GM19438 (cell line): Measurements from ENCODE around the gene EOLA2.
A peak's percentile ranks its signal among the peaks of the same experiment; 100 is the strongest.
"Not testable (repeated sequence)": the region's sequence is repeated elsewhere in the genome, so short reads cannot be mapped to it uniquely, and the experiment has no call there.

Source experiments
- ATAC-seq: cut with Tn5 transposase; IDR thresholded peaks from one replicate; pipeline ENCODE4 v1.9.1; 2021; ENCODE audit warnings: low read depth; ENCODE audit not compliant: unreplicated experiment

Gene EOLA2

DNA sequence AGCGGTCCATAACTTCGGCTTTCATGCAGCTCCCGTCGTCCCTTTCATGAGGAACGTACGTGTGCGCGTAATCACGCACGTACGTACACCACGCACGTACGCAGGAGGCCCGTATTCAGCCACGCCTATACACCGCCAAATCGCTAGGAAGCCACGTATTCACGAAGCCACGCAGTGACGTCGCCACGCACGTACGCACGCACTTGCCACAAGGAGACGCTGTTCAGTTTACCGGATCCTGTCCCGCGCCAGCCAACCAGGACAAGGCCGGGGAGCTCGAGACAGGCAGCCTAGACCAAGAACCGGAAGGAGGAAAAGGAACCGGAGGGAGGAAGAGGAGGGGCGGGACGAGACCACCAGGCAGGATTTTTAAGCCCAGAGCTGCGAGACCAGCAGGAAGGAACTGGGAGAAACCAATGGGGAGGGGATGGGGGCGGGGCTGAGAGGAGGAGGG lies at the start of gene EOLA2:
Gene EOLA2 (minus strand): TSS at position 65 of the 454 bp plus-strand sequence. CDS start 4,617 bp downstream, outside the sequence.
- peak; percentile 58 for ATAC-seq

DNA sequence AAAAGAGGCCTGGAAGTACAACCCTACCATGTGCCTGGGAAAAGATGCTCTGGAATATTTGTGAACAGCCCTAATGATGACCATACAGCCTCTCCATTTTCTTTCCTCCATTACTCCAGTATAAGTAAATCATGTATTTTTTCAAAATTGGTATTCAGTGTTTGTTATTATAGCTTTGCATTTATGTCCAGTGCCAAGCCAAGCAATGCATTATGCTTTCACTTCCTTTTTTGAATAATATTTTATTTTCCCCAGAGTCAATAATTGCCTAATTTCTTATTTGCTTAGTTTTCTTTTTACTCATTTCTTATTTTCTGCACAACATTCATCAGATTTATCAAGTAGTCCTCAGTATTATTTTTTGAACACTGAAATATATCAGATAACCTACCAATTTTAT lies 49.3 kb upstream of the EOLA2 start:
- no peak for ATAC-seq

DNA sequence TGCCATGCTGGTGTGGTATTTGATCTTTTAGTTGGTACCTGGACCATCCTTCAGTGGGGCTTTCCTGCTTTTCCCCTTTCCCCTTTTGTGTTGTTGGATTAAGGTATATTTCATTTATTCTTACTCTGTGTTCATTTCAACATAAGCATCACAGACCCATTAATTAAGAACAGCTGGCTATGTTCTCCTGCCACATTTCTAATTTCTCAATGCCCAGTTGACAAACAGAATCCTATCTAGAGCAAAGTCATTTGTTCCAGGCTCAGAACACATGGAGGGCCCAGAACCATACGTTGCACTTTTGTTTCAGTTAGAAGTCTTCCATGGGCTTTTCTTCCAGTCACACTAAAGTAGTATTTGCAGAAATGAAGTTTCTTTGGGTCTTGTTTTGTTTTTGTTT lies 46.1 kb upstream of the EOLA2 start:
- ATAC-seq: no peak

DNA sequence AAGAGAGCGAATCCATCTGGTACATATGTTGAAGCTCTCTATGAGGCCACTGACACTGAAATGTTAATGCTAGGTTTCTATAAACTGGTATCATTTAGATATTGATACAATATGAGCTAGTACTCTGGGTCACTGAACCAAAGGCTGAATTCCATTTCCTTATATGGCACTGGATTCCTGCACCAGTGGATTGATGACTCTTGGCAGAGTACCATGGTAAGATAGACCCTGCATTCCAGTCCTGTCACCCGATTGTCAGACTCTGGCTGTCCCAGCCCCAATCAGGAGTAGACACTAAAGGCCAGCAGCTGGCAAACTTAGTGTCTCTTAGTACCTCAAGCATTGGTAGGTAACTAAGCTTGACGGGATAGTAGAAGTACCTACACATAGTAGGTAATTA lies 44.0 kb upstream of the EOLA2 start:
- ATAC-seq: no peak

DNA sequence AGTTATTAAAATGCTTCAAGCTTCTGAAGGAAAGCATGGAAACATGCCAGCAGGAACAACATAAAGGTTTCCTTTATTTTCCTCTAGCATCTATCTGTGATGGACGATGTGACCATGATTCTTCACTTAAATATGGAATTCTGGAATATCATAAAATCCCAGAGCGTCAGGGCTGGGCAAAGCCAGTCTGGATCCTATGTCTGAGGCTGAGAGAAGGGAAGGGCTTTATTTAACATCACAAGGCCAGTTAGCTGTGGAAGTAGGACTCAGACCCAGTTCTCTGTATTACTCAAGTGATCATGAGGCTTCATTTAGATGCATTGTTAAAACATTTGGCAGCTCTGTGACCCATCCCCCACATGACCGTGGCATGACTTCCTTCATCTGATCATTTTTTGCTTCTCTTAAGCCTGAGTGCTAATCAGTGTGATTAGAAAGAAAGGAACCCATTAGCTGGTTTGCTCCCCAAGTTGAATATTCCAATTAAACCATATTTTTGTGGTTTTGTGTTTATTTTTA lies 40.9 kb upstream of the EOLA2 start:
- no peak for ATAC-seq

DNA sequence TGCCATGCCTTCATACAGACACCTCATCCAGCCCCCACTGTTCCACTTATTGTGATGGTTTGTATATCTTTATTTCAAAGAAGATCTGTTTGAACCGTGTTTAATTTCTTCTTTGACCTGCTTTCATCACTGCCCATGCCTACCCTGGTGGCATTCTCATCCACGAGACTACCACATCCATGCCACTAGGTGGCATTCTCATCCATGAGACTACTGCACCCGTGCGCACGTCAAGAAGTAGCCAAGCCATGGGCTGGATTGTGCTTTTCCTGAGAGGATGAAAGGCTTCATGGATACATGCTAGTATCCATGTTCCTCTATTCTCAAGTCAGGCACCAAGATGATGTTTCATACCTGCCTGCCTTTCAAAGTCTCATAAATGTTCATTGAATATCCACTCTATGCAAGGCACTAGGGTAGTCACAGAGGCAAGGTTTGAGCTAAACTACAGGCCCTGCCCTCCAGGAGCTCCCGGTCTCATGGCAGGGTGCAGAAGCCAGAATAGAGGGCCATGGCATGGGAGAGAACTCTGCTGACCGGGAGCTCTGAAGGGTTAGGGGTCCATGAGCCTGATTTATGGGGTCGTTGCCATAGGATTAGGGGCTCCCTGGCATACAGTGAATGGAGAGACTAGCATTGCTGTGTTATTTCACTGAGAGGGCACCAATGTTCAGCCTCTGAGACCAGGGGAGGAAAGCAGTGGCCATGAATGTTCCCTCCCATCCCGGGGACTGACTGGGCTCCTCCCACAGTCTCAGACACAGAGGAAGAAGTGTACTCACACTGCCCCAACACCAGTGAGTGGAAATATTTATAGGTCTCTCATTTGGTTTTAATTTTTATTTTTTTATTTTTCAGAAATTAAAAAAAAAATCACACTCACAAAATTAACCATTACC lies 24.8 kb upstream of the EOLA2 start:
- ATAC-seq: peak; percentile 90

DNA sequence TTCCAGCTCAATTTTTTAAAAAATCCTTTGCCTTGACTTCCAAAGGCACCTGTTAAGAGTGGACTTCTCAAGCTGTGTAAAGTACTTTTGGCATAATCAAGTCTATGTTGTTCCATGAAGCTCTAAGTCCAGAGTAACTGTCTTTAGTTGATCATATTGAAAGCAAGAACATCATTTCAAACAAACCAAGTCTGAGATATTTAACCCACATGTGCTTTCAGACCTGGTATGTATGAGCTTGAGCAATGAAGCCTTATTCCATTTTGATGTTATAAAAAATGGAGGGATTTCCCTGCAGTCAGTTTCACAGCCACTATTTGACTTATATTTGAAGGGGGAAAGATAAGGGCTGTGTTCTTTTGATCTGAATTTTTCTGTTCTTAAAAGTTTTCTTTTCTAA lies 23.7 kb upstream of the EOLA2 start:
- ATAC-seq: no peak

DNA sequence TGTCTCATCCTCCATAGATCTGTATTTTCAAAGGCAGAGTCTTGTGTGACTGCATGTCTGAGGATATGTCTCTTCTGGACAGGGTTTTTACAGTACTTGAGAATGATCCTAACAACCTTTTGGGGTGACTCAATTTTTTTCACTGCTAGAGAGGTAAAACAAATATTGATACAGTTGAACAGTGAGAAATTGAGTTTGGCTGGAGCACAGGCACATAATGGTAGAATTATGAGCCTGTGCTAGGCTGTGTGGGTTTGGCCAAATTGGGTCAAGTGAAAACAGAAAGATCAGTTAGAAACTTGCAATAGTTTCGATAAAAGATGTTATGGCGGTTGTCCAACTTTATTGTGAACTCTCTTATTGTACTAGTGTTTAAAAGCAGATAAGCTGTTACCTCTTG lies 23.3 kb upstream of the EOLA2 start:
- no peak for ATAC-seq

DNA sequence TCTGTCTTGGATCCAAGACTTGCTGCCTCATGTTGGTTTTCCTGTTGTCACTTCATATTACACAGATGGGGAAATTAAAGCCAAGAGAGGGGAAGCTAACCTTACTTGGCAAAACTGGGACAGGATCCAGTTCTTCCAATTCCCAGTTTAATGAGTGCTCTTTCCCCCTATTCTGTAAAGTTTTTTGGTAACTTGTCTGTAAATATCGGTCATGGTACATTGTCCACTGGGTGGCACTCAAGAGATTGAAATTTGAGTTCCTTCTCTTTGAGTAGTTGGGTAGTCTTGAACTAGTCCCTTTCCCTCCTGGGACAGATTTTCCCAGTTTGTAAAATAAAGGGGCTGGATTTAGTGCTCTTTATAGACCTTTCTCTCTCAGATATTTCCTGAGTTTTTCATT lies 12.4 kb upstream of the EOLA2 start:
- no peak for ATAC-seq

DNA sequence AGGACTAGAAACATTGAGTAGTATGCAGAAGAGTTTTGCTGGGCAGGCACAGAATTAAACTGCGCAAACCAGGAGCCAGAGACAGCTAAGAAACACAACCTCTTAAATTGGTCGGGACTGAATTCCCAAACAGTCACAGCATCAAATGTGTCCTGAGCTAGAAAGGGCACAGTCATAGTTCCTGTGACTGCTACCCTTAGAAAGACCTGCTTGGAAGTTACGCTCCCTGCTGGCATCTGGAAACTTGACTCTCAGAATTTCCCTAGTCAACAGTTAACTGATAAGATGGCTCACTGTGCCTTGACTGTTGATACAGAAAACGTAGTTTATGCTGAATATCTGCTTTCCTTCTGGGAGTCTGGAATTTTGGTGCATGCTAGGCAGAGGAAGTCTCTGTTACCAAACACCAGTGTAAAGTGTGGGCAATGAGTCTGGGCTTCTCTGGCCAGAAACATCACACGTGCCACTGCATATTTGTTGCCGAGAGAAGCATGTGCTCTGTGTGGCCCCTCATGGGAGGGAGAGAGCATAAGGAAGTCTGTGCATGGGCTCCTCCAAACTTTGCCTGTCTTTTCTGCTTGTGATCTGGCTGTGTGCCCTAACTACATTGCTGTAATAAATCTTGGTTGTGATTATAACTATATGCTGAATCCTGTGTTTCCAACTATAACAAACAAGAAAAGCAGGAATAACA lies 11.6 kb upstream of the EOLA2 start:
- no peak for ATAC-seq

DNA sequence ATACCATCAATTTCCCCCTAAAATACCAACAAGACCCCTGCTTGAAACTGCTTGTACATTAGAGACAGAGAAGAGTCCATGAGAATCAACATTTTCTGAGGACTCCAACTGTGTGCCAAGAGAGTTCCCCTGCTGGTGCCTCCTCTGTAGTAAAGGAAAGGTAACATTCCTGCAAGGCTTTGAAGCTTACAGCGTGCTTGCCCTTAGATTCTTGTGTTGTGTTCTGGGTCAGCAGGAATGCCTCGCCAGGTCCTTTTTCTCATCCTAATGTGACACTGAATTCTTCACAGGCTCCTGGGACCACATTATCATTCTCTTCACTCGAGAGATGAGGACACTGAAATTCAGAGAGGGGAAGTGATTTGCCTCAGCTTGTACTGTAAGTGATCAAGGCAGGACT lies 9.7 kb upstream of the EOLA2 start:
- ATAC-seq: no peak

DNA sequence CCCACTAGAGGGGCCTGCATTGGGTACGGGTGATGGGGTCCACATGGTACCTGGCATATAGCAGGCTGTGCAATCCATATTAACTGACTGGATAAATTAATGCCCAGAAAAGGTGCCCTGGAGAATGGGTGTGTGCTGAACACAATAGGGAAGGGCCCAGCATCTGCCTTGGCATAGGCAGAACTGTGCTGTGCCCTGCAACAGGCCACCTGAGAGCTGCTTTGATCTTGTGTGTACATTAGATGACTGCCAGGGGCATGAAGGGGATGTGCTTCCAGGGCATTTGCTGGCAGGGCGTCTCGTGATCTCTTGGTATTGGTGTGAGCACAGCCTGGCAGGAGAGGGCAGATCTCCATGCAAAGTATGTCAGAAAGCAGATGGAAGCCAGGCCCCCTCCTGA lies 8.6 kb upstream of the EOLA2 start:
- ATAC-seq: not testable (repeated sequence)

DNA sequence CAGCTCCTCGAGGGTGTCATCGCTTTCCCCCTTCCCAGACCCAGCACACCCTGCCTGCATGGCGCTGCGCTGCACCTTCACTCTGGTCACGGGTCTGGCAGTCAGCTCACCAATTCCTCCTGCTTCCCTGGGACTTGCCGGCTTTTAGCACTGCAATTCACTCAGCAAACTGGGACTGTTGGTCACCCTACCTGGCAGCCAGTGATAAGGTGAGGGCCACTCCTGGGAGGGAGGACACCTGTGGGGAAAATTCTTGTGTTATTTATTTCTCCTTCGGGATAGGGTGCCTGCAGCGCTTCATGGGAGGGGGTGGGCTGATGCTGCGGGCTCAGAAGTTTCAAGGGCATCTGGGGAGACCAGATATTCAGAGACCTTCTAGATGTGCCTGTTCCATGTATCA lies 7.5 kb upstream of the EOLA2 start:
- not testable (repeated sequence) for ATAC-seq

DNA sequence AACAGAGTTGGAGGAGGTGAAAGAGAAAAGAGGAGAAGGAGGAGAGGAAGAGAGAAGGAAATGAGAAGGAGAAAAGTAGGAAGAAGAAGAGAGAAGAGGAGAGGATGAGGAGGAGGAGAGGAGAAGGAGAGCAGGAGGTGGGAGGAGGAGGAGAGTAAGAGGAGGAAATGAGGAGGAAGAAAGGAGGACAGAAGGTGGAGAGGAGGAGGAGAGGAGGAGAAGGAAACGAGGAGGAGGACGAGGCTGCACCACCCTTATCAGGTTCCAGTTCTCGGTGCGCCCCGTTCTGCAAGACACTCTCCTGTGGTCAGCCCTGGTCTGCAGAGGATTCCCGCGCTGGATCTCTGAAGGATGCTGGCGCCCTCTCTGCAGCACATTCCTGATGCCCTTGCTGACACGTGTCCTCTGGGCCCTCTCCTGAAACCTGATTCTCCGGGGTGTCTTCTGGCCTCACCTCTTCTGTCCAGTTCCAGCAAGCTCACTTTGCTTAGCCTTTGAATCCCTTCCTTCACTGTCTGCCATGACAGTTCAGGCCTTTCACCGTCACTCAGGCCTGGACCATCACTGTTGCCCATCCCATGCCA lies 6.9 kb upstream of the EOLA2 start:
- not testable (repeated sequence) for ATAC-seq

DNA sequence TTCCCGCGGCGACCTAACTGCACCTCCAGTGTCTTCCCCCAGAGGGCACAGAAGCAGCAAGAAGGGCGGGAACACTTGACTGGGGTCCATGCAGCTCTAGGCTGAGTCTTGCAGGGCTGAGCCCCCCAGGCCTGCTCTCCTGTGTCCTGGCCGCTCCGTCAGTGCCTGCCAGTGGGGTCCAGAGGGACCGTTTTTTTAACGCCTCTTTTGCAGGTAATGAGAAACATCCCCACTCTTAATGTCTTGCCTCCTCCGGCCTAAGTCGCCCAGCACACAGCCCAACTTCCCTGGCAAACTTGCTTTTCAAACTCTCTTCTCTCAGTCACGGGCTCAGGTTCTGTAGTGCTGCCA lies 2.4 kb upstream of the EOLA2 start:
- not testable (repeated sequence) for ATAC-seq

DNA sequence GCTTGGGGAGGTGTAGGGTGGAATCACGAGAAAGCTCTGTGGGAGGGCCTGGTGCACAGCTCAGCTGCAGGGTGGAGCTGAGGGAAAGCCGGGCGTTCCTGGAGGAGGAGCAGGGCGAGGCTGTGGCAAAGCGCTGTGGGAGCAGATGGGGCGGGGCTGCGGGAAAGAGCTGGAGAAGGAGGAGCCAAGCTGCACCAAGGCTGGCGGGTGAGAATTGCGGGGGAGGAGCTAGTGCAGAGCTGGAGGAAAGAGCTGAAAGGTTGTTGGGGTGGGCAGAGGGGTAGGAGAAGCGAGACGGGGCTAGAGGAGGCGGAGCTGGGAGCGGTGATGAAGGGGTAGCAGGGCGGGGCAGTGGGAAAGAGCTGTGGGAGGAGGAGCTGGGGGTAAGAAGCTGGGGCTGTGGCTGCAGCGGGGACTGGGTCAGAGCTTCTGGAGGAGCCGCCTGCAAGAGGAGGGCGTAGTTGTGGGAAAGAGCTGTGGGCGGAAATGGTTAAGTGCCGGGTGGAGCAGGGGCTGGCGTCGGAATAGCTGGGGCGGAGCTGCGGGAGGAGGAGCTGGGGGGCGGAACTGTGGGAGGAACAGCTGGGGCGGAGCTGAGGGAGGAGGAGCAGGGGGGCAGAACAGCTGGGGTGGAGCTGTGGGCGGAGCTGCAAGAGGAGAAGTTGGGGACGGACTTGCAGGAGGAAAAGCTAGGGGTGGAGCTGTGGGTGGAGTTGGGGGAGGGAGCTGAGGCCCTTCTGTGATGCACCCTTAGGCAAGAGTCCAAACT lies 1.8 kb upstream of the EOLA2 start:
- peak; percentile 45 for ATAC-seq

DNA sequence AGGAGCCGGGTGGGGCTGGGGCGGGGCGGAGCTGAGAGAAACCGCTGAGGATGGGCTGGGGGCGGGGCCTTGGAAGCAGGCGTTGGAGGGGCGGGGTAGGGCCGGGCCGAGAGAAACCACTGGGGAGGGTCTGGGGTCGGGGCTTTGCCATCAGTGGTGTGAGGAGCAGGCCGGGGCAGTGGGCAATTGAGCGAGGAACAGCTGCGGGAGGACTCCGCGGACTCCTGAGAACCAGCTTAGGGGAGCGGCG lies 1.3 kb upstream of the EOLA2 start:
- ATAC-seq: peak; percentile 20

DNA sequence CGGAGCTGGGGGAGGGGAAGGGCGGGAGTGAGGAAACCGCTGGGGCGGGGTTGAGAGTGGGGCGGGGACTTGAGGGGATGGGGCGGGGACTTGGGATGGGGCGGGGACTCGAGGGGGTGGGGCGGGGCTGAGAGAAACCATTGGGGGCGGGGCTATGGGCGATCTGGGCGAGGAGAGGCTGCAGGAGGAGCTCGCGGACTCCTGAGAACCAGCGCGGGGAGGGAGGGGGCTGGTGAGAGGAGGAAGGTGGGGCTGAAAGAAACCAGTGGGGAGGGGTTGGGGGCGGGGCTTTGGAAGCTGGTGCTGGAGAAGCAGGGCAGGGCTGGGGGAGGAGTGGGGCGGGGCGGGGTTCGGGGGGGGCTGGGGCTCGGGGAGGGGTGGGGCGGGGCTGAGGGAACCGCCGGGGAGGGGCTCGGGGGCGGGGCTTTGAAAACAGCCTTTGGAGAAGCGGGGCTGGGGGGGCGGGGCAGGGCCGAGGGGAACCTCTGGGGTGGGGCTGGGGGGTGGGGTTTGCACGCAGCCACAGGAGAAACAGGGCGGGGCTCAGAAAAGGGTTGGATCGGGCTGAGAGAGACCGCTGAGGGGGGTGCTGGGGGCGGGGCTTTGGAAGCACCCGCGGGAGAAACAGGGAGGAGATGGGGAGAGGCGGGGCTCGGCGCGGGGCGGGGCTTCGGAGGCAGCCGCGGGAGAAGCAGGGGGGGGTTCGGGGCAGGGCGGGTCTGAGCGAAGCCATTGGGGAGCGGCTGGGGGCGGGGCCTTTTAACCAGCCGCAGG lies 777 bp upstream of the EOLA2 start:
- peak; percentile 1 for ATAC-seq

DNA sequence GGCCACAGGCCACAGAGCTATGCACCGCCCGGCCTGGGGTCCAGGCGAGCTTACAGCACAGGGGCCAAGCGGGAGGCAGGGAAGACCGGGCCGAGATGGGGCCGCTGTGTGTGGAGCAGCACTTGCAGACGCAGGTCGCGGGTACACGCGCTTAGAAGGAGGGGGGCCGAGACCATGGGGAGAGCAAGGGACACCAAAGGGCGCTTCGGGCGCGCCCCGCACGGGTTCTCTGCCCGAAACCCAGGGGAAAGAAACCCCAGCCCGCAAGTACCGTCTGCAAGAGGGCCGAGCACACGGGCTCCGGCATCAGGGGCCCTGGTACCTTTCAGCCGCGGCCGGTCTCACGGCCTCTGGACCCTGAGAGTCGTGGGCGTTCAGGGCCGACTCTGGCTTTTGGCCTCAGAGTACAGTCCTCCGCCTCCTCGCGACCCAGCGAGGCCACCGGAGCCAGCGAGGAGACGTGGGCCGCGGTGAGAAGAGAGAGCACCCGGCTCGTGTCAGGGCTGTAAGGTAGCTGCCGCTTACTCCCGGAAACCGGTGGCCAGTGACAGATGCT lies 342 bp downstream of the EOLA2 start:
- ATAC-seq: peak; percentile 0

DNA sequence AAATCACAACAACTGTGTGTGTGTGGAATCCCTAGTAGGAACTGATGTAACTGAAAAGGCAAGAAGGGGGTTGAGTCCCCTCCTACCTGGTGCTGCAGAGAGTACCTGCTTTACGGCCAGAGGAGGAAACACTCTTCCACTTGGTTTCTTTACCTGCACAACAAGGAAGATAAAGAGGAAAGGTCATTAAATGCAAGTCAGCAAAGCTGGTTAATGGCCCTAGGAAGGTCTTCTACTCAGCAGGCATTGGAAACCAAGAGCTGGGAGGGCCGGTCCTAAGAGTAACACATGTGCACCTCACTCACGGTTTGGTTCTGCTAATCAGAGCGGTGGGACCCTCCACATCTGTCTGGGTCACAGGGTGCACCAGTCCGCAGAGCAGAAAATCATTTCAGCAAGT lies 963 bp downstream of the EOLA2 start:
- ATAC-seq: not testable (repeated sequence)
